ENCODE data around the gene TEX51.

The TEX51 gene

DNA sequence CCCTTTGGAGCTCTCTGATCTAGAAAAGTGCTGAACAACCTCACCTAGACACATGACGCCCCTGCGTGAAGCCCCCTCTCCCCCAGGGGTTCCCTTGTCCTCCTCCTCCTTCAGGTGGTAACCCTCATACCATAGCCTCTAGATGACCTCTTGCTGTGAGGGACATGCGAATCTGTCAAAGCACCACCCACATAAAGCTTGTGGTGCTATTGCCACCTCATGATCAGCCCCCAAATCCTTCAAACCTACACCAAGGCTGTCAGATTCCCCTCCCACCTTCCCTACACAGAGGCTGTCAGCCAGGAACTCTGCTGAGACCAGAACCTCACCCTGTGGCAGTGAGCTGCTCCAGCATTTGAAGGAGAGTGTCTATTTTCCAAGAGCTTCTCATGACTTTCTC lies 43.1 kb upstream of the TEX51 start:
- H3K4me3 ChIP-seq (ENCODE audit: low read length), result no peak overlapping the region
- DNase-seq (ENCODE audit: low read depth), result no peak
- no peak for TF ChIP-seq CTCF (conservative IDR thresholded peaks at IDR 0.05; ENCODE audit: low read length)

GRCh38 chr2:126856403-126856802 lies 42.3 kb upstream of the TEX51 start:
- no peak for TF ChIP-seq CTCF (conservative IDR thresholded peaks at IDR 0.05; ENCODE audit: low read length)
- DNase-seq (ENCODE audit: low read depth), result no peak
- H3K4me3 ChIP-seq (ENCODE audit: low read length), result no peak overlapping the region

GRCh38 chr2:126857502-126857901 lies 41.2 kb upstream of the TEX51 start:
- TF ChIP-seq CTCF (conservative IDR thresholded peaks at IDR 0.05; ENCODE audit: low read length), result no peak
- H3K4me3 ChIP-seq (ENCODE audit: low read length), result no peak overlapping the region
- no peak for DNase-seq (ENCODE audit: low read depth)

GRCh38 chr2:126858013-126858412 lies 40.7 kb upstream of the TEX51 start:
- H3K4me3 ChIP-seq (ENCODE audit: low read length), result no peak overlapping the region
- peak; percentile 3 for DNase-seq (ENCODE audit: low read depth)
- TF ChIP-seq CTCF (conservative IDR thresholded peaks at IDR 0.05; ENCODE audit: low read length), result no peak

DNA sequence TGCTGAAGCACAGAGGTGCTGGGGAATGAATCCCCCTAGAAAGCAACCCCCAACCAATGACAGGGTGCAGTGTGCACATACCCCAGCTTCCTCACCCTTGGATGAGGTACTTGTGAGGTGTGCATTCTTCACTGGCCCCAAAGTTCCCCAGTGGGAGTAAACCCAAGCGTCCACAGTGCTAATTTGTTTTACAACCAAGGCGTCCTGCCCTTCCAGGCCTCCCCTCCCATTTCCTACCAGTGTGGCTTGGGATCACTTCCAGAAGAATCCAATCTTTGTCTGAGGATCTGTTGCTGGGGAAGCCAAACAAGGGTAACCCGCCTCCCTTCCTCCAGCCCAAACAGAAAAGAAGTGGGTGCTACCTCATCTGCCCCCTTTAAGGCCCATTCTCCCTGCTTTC lies 40.3 kb upstream of the TEX51 start:
- no peak for TF ChIP-seq CTCF (conservative IDR thresholded peaks at IDR 0.05; ENCODE audit: low read length)
- DNase-seq (ENCODE audit: low read depth), result no peak
- no peak overlapping the region for H3K4me3 ChIP-seq (ENCODE audit: low read length)

DNA sequence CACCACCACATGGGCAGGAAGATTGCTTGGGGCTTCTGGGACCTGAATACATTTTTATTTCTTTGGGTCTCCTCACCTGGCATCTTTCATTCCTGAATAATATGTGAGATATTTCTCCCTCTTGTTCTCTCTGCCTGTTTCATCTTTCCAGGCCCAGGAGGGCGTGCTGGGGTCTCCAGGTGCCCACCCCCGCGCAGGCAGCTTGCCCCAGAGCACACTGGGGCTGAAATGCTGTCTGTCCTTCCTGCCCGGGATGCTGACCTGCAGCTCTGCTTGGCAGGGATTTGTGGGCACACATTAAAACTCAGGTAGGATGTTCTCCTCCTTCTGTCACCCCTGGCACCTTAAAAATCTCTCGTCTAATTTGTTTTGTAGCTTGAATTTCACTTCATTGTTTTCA lies 39.7 kb upstream of the TEX51 start:
- no peak for TF ChIP-seq CTCF (conservative IDR thresholded peaks at IDR 0.05; ENCODE audit: low read length)
- no peak for DNase-seq (ENCODE audit: low read depth)
- no peak overlapping the region for H3K4me3 ChIP-seq (ENCODE audit: low read length)

DNA sequence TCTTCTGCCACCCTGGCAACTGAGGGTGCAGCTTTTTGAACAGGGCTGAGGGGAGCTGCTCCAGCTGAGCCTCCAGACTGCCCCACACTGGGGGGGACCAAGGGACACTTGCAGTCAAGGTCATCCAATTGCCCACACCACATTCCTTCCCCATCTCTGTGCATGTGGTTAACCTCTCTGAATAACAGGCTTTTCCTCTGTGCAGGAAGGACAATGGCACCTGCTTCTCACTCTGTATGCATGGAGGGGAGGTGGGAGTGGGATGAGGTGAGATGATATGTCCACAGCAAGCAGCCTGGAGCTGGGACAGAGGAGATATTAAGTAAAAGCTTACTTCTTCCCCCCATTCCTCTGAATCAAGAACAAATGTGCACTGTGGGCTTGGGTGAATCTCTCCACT lies 39.1 kb upstream of the TEX51 start:
- TF ChIP-seq CTCF (conservative IDR thresholded peaks at IDR 0.05; ENCODE audit: low read length), result no peak
- DNase-seq (ENCODE audit: low read depth), result no peak
- no peak overlapping the region for H3K4me3 ChIP-seq (ENCODE audit: low read length)

Data from AG10803 (cell line).